ENCODE measurements around the gene TRIM38.
"Not testable (repeated sequence)": the region's sequence is repeated elsewhere in the genome, so short reads cannot be mapped to it uniquely, and the experiment has no call there.

The TRIM38 gene

GRCh38 chr6:25992413-25993340, 30.1 kb downstream of the TRIM38 start:
- H3K9me3 ChIP-seq (ENCODE audit: low read length) = no peaks in the 10 kb centered on the region
- peak overlapping the region; percentile 70 for H3K27ac ChIP-seq (ENCODE audit: low read depth, low read length, poor library complexity, severe bottlenecking)
- H3K4me2 ChIP-seq (ENCODE audit: low read length) = peak overlapping the region; percentile 94
- H2AFZ ChIP-seq (ENCODE audit: low read length) = peak overlapping the region; percentile 87
- H3F3A ChIP-seq (ENCODE audit: insufficient read depth, low read length) = no peaks in the 10 kb centered on the region
- H3K36me3 ChIP-seq (ENCODE audit: insufficient read depth, low read length) = peaks cover 5% of the 10 kb centered on the region; the same call in 1 of the 2 replicates
- no peaks in the 10 kb centered on the region for H3K79me2 ChIP-seq (ENCODE audit: insufficient read depth, low read length)
- H3K4me3 ChIP-seq (ENCODE audit: low read depth, low read length, poor library complexity, severe bottlenecking) = peak overlapping the region; percentile 67
- H3K4me1 ChIP-seq (ENCODE audit: insufficient read depth, low read length, severe bottlenecking) = peaks cover 26% of the 10 kb centered on the region
- H3K9me2 ChIP-seq (ENCODE audit: low read depth, low read length) = no peaks in the 10 kb centered on the region
- peak overlapping the region; percentile 81 for H3K9ac ChIP-seq (ENCODE audit: low read length)
- H4K20me1 ChIP-seq (ENCODE audit: insufficient read depth, low read length) = no peaks in the 10 kb centered on the region
- peak; percentile 99 for TF ChIP-seq CTCF (IDR thresholded peaks at IDR 0.05; ENCODE audit: low read length)
- no peak for TF ChIP-seq EZH2 (IDR thresholded peaks at IDR 0.05; ENCODE audit: borderline replicate concordance, low read length)
- no peaks in the 10 kb centered on the region for H3K27me3 ChIP-seq (ENCODE audit: insufficient read depth, low read length)

GRCh38 chr6:25993341-25993684, 30.7 kb downstream of the TRIM38 start:
- H4K20me1 ChIP-seq (ENCODE audit: insufficient read depth, low read length); H3K79me2 ChIP-seq (ENCODE audit: insufficient read depth, low read length); H3F3A ChIP-seq (ENCODE audit: insufficient read depth, low read length); H3K36me3 ChIP-seq (ENCODE audit: insufficient read depth, low read length); H3K9me2 ChIP-seq (ENCODE audit: low read depth, low read length); H3K27me3 ChIP-seq (ENCODE audit: insufficient read depth, low read length); H3K9me3 ChIP-seq (ENCODE audit: low read length): not testable (repeated sequence)
- Histone ChIP-seq H3K4me1 (ENCODE audit: insufficient read depth, low read length, severe bottlenecking) (peaks cover 26% of the 10 kb centered on the region), H3K4me2 (ENCODE audit: low read length) (peak overlapping the region; percentile 94), H3K4me3 (ENCODE audit: low read depth, low read length, poor library complexity, severe bottlenecking) (peak overlapping the region; percentile 67), H3K27ac (ENCODE audit: low read depth, low read length, poor library complexity, severe bottlenecking) (peak overlapping the region; percentile 66), H3K9ac (ENCODE audit: low read length) (peak overlapping the region; percentile 81), H2AFZ (ENCODE audit: low read length) (peak overlapping the region; percentile 87; the same call in 1 of the 2 replicates)

- peaks cover 12% of the 10 kb centered on the region; the same call in 1 of the 2 replicates for H3K36me3 ChIP-seq (ENCODE audit: insufficient read depth, low read length)
- no peak overlapping the region for H2AFZ ChIP-seq (ENCODE audit: low read length)
- H3K27ac ChIP-seq (ENCODE audit: low read depth, low read length, poor library complexity, severe bottlenecking) = no peak overlapping the region
- H3K9ac ChIP-seq (ENCODE audit: low read length) = no peak overlapping the region
- no peaks in the 10 kb centered on the region for H3K9me3 ChIP-seq (ENCODE audit: low read length)
- no peaks in the 10 kb centered on the region for H3K79me2 ChIP-seq (ENCODE audit: insufficient read depth, low read length)
- H3K27me3 ChIP-seq (ENCODE audit: insufficient read depth, low read length) = no peaks in the 10 kb centered on the region
- H3K4me1 ChIP-seq (ENCODE audit: insufficient read depth, low read length, severe bottlenecking) = peaks cover 26% of the 10 kb centered on the region
- H3K9me2 ChIP-seq (ENCODE audit: low read depth, low read length) = no peaks in the 10 kb centered on the region
- no peaks in the 10 kb centered on the region for H3F3A ChIP-seq (ENCODE audit: insufficient read depth, low read length)
- H3K4me3 ChIP-seq (ENCODE audit: low read depth, low read length, poor library complexity, severe bottlenecking) = no peak overlapping the region
- H4K20me1 ChIP-seq (ENCODE audit: insufficient read depth, low read length) = no peaks in the 10 kb centered on the region
- H3K4me2 ChIP-seq (ENCODE audit: low read length) = no peak overlapping the region
- TF ChIP-seq CTCF (IDR thresholded peaks at IDR 0.05; ENCODE audit: low read length) (no peak), EZH2 (IDR thresholded peaks at IDR 0.05; ENCODE audit: borderline replicate concordance, low read length) (no peak)
Observed at GRCh38 chr6:25995507-25995906, 32.9 kb downstream of the TRIM38 start.
